NCI-H345 (cell line): ENCODE data around the gene ERI2.

ENCODE experiments used
- DNase-seq: peaks from one replicate; lab custom pipeline; 2025; lab: John Stamatoyannopoulos, UW

ERI2 gene, protein sequence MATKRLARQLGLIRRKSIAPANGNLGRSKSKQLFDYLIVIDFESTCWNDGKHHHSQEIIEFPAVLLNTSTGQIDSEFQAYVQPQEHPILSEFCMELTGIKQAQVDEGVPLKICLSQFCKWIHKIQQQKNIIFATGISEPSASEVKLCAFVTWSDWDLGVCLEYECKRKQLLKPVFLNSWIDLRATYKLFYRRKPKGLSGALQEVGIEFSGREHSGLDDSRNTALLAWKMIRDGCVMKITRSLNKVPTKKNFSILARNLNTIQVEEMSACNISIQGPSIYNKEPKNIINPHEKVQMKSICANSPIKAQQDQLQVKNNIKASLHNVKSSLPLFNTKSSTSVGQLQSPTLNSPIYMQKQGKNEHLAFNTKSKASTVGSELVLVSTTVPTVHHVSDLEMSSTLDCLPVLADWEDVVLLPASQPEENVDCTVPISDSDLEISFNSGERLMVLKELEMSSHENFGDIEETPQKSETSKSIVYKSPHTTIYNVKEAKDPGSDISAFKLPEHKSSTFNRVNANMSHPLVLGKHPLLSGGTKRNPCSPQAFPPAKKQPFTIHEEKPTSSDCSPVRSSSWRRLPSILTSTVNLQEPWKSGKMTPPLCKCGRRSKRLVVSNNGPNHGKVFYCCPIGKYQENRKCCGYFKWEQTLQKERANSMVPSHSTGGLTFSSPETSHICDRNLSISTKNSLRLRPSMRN

DNA sequence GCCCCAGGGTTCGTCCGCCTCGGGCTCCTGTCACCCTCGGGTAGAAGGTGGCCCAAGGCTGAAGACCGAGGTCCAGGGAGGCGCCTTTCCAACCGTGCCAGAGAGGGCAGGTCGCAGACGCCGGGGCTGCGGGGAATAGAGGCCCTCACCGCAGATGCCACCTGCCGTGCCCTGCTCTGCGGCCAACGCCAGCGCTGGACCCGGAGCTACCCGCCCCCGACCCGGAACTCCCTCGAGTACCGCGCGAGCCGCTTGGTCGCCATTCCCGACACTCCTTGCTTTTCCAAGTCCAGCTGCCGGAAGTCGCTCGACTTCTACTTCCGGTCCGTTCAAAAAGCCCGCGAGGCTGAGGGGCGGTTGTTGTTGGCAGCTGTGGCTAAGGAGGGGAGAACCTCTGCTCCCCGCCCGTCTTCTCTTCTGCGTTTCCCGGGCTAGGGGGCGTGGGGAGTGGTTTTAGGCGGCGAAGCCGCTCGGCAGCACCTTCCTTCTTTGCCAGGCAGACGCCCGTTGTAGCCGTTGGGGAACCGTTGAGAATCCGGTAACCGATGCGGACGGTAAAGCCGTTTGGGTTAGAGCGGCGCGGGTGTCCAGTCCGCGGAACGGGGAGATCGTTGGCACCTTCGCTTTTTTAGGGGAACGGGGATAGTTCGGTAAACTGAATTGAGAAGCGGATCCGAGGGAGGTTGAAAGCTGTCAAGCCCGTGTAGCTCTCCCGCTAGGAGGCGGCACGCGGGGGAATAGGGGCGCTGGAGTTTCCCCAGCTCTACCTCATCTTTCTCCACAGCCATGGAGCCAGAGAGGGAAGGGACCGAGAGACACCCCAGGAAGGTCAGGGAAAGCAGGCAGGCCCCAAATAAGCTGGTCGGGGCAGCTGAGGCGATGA, at the start of gene ERI2, which contains the start of gene REXO5:
TSS of gene ERI2 (minus strand) at position 305 of the 883 bp plus-strand sequence. CDS start at position 263, 42 bp downstream.
TSS of gene REXO5 (plus strand) at position 360 of the 883 bp plus-strand sequence. CDS start at position 787, 427 bp downstream.
- peak; percentile 97 for DNase-seq

DNA sequence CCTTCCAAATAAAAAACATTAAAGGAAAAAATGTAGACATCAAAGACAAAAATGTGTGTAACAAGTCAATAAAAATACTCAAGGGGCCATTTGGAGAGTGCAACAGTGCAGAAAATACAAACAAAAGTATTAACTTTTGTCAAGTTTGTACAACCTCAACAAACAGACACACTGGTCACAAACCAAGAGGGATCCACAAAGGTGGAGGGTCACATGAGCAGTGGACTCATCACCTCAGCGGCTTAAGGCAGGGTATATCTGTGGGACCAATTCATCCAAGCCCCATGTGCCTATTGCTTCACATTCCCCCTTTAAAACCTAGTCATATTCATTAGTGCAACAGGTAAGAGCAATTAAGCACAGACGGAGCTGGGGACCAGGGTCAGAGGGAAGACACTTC, 48.7 kb upstream of the ERI2 start:
- DNase-seq, result no peak

DNA sequence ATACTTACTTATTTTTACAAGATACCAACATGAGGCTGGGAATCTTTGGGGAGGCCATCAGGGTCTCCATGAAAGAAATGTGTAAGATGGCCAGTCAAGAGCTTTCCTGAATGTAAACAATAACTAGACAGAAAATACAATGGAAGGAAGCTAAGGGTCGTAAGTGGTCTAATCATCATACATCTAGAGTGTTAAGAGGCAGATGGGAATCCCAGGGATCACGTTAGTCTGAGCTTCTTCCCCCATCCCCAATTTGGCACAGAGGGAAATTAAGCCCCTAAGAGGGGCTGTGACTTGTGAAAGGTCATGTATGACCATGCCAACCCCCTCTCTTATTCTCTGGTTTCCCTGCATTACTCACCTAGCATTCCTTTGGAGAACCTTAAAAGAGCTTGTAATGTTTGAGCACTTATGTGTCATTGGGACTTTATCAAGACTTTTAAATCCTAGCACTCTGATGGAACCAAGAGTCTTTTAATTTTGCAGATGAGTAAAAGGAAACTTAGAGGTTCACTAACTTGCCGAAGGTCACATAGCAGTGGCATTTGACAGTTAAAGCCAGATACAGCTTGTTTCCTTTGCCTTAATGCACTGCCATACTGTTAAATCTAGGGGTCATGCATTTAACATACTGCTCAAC, 47.8 kb upstream of the ERI2 start:
- DNase-seq, result no peak

DNA sequence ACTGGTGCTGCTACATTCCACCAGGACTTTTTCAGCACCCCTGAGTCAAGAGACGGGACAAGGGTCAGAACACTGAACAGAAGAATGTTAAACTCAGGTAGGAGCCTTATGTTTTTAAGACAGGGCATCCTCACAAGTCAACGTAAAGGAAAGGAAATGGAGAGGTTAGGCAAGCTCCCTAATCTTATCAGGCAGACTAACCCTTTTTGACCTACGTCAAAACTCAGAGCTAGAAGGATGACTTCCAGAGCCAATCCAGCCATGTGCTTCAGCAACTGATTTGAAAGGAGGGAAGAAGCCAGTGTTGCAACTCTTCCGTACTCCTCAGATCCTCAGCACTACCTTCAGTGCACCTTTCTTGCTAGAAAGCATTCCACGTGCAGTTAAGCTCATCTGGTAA, 46.9 kb upstream of the ERI2 start:
- DNase-seq, result no peak

DNA sequence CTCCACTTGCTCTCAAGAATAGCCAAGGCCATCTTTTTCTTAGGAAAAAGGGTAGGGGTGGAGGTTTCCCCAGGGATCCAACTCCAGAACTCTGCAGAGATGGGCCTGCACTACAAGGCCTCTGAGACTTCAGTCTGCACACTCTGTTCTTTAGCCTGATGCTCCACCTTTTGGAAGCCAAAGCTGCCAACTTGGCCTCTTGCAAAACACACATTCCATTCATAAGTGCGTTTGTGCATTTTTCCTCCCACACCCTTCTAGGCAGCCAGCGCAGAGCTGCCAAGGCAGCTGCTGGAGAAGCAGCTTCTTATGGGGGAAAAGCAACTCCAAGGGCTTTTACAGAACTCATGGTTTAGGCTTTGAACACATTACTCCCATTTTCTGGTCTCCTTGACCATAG, 45.3 kb upstream of the ERI2 start:
- DNase-seq, result no peak

DNA sequence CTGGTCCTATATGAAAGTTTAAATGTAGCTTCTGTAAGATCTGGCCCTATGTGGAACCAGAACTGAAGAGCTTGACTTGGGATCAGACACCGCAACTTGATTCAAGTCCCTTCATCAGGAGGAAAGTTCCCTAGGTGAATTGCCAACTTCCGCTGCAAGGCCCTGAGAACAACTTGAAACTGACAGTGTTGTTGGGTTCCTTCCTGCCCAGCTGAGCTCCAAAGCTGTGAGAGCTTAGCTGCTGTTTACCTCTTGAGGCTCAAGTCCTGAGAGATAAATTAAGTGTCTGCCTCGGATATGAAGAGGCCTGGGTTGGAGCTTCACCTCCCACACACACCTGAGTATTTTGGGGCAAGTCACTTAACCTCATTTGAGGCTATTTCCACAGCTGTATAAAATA, 44.7 kb upstream of the ERI2 start:
- no peak for DNase-seq

DNA sequence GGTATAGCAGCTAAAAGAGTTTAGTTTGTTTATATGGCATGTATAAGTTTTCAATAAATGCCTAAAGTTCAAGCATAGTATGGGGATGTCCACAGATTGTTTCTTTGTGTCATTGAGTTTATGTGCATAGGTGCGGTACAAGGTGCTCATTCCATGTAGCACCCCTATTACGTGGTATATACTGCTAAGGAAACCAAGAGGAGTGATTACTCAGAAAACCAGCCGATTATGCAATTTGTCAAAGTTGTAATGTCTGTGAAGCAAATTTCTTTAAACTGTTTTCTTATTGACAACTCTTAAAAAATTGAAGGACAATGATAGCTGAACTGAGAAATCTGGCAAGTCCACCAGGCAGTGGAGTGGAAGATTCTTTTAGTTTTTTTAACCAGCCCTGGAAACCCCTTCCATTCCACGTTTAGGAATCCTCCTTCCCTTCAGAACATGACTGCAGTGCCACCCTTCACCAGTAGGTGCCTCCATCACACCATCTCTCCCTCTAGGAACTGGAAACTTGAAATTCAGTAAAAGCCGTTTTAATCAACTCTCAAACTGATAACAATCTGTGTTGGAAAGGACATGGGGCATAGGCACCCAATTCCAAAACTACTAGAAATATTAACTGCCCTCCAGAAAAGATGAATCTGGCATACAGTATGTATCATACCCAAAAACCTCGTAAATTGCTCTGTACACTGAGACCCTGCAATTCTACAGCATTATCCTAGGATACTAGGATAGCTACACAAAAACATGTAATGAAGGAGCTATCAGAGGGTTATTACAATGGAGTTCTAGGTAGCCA, 43.5 kb upstream of the ERI2 start:
- DNase-seq, result peak; percentile 43

DNA sequence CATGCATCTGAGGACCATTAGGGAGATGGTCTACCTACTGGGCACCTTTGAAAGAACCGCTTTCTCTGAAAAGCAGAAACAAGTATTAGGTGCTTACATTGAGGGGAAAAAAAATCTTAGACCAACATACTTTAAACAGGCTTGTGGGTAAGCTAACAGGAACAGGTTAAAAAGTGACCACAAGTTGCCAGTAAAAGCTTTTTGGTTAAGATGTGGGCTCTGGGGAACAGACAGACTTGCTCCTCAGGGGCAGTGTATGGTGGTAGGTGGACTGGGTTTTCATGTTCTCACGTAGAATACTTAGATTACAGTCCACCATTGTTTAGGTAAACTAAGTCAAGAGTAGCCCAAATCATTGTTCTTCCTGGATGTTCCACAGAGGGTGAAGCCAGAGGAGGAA, 41.3 kb upstream of the ERI2 start:
- DNase-seq, result no peak

DNA sequence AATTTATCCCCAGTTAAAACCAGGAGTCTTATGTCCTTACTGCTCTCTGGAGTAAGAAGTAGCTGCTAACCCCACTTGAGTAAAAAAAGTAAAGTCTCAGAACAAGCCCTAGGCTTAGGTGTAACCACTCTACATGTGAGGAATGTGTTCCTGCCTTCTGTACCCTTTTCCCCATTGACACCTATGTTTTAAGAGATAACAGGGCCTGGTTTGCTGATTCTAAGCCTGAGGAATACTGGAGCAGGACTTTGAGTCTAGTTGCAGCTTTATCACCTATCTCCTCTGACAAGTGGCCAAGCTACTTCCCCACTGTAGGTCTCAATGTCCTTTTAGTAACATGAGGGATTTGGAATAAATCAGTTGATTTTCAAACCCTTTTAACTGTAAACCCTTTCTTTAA, 40.3 kb upstream of the ERI2 start:
- DNase-seq, result no peak

DNA sequence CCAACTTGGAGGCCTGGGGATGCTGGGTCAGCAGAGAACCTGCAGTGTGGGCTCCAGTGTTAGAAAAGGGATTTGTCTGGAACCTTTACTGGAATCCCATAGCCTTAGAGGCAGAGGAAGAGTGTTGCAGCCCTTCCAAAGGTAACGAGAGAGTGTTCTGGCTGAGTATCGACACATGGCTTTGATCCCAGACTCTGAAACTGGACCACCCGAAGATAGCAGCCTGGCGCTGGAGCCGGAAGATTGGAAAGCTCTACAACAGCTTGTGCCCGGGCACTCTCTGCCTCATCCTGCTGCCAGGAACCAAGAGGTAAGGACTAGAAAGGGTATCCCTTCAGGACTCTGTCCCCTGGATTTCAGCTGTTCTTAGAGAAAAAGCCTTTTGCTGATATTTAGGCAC, 39.8 kb upstream of the ERI2 start:
- DNase-seq, result no peak

DNA sequence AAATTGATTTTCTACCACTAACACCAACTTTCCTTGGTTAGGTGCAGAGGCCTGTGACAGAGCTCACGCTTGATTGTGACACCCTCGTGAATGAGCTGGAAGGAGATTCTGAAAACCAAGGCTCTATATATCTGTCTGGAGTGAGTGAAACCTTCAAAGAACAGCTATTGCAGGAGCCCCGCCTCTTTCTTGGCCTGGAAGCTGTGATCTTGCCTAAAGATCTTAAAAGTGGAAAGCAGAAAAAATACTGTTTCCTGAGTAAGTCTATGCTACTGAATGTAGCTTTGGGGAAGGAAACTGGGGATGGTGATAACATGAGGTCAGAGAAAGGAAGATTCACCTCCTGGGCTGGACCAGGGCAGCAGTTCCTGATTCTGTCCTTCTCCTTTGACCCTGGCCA, 38.3 kb upstream of the ERI2 start:
- no peak for DNase-seq

DNA sequence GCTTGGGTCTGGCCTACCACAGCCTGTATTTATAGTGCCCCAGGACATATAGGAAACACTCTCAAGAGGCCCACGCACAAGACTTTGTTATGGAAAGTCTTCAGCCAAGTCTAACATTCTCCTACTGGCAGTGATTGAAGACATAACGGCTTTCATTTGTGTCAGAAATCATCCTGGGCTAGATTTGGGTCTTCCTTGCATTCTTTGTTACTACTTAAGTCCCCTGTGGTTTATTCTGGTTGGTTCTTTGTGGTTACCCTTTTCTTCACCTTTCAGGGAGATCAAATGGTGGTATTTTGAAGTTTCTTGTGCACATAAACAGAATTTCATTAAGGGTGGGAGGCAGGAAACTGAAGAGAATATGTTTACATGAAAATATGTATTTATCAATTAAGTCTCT, 37.8 kb upstream of the ERI2 start:
- DNase-seq, result no peak

DNA sequence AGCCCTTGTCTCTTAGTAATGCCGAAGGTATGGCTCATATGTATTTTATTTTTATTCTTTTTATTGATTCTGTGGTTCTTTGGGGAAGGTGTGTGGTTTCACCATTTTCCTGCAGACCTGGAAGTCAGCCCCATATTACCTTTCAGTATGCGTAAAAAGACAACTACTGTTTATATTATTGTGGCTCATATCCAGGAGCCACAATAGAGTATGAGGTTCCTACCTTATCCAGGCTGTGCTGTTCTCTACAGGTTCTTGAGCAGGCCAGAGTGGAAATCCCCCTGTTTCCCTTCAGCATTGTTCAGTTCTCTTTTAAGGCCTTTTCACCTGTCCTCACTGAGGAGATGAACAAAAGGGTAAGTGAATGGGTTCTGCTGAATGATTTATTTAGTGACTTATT, 33.2 kb upstream of the ERI2 start:
- DNase-seq, result no peak

DNA sequence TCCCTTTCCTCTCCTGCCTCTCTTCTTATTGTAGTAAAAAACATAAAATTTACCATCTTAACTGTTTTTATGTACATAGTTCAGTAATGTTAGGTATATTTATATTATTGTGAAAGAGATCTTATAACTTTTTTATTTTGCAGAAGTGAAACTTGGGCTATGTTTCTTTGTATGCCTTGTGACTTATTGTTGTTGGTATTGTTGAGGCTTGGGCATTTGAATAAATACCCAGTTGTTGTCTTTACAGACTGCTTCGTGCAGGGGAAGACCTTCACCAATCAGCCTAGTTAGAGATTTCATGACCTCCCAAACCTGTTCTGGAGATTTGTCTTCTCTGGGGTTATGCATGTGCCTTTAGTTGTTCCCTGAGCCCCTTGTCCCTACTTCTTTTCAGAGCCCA, 32.0 kb upstream of the ERI2 start:
- no peak for DNase-seq

DNA sequence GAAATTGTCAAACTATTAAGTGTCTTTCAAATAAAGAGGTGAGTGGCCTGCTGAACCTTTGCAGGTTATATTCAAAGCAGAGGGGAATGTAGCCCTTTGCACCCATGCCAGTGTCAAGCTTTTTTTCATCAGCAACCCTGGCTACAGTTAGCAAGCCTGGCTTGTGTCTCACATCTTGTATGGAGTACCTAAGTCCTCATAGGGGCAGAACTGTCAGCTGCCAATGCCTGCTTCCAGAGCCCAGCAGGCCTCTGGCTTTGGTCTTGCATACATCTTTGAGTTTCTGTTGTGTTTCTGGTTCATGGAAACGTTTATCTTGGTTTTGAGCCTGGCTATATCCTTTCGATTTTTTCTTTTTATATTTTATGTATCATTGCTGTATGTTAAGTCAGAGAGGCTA, 26.8 kb upstream of the ERI2 start:
- no peak for DNase-seq

DNA sequence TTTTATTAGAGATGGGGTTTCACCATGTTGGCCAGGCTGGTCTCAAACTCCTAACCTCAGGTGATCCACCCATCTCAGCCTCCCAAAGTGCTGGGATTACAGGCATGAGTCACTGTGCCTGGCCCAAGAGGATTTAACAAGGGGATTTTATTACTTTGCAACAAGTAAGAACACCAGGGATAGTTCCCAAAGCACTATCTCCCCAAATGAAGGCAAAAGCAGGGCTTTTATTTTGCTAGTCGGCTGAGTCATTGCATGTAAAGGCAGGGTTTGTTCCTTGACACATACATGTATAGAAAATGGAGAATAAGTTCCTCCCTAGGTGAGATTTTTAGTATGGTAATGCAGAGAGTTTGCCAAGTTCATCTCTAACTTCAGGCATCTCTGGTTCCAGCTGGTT, 24.1 kb upstream of the ERI2 start:
- DNase-seq, result no peak

DNA sequence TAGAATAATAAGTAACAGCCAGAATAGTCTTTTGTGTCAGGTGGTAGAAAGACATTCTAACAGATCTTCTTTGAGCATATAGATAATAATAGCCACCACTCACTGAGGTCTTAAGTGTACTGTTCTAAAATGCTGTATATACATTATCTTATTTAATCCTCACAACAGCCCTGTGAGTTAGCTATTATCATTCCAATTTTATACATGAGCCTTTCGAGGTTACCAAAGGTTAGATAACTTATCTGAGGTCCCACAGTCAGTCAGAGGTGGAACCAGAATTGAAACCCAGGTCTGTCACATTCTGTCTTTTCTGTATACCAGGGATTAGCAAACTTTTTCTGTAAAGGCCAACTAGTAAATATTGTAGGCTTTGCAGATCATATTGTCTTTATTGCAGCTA, 23.3 kb upstream of the ERI2 start:
- DNase-seq, result no peak

DNA sequence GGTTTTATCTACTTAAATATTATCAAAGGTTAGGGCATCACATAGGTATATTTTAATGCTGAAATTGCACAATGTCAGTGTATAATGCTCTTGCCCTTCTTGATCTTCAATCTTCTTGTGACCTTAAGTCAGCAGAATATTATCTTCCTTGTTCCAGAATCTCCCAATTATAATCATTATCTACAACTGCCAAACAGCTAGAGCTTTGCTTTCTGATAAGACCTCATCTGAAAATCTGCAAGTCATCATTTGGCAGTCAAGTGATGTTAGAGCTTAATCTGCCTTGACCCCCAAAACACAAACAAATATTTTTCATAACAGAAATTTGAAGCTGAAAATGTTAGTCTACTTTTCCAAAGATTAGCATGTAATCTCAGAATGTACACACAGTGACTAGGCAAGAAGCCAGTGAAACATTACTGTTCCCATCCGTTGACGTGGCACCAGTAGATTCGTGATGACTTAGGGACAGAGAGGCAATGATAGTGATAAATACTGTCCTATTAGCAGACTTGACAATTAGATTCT, 19.8 kb upstream of the ERI2 start:
- DNase-seq, result no peak

DNA sequence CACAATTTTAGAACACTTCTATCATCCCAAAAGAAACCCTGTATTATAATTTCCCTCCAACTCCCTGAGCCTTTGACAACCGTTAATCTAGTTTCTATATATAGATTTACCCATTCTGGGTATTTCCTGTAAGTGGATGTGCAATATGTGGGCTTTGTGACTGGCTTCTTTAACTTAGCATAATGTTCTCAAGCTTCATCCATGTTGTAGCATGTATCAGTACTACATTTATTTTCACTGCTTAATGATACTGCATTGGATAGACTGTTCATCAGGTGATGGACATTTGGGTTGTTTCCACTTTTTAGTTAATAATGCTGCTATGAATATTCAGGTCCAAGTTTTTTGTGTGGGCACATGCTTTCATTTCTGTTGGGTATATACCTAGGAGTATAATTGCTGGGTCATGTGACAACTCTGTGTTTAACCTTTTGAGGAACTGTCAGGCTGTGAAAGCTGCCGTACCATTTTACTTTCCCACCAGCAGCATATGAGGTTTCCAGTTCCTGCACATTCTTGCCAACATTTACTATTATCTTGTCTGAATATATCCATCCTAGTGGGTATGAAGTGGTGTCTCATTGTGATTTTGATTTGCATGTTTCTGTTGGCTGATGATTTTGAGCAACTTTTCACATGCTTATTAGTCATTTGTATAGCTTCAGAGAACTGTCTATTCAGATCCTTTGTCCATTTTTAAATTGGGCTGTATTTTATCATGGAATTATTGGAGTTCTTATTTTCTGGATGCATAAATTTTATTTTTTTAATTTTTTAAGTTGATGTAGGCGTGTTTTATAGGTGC, 16.5 kb upstream of the ERI2 start:
- no peak for DNase-seq

DNA sequence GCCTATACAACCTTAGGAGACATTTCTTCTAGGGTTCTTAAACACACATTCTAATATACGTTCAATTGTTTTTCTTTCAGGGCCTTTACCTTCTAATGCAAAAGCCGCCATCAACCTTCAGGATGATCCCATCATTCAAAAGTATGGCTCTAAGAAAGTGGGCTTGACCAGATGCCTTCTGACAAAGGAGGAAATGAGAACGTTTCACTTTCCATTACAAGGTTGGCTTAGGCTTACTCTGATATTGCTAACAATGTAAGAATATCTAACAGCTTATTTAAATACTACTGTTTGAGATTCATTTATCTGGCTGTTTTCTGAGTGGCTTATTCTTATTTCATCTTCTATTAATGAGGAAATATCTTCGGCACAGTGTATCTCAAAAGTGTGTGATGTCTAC, 15.4 kb upstream of the ERI2 start:
- no peak for DNase-seq
